ENCODE results near the gene FAM50B. TPM values are rescaled to one million over a fixed set of nuclear protein-coding genes. Genes with fewer than 3 reads are reported as not detected.

Gene FAM50B
- total RNA-seq, 1 donor from 2014 or later = 9.6 TPM

- ATAC-seq (no peak), DNase-seq (ENCODE audit: low spot score) (no peak)
- intact Hi-C loops (cut with DNase I) = no loop called here
Observed at GRCh38 chr6:3816251-3816650, 32.9 kb upstream of the FAM50B start.

DNA sequence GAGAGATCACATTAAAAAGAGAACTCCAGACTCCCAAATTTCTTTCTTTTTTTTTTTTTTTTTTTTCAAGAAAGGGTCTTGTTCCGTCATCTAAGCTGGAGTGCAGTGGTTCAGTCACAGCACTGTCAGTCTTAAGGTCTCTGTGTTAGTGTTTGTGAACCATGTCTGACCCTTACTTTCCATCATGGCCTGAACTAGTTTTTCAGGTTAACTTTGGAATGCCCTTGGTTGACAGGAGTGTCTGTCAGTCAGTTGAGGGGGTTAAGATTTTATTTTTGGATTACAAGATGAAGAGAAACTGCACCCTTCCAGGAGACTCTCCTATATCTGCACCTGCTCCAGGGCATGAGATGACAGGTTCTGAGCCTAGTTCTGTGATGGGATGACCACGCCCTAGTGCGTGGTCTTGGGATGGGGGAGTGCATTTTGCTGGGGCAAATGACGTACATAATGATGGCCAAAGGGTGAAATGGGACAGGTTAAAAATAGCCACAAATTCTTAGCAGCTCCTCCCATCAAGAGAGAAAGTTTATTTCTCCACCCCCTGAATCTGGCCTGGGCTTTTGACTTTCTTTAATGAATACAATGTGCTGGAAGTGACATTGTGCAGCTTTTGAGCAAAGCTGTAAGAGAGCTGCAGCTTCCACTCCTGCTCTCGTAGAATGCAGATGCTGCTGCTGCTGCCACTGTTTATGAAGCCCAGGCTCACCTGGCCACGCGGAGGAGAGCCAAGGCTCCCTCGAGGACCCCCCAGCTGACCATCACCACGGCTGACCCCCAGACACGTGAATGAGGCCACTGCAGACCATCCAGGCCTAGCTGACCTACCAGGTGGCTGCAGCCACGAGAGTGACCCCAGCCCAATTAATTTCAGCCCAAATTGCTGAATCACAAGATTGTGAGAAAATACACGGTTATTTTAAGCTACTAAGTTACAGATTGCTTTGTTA is 29.7 kb upstream of the FAM50B start:
- no peak for DNase-seq (ENCODE audit: low spot score)
- intact Hi-C loops (cut with DNase I) = no loop called here
- peak; percentile 48 for ATAC-seq

DNA sequence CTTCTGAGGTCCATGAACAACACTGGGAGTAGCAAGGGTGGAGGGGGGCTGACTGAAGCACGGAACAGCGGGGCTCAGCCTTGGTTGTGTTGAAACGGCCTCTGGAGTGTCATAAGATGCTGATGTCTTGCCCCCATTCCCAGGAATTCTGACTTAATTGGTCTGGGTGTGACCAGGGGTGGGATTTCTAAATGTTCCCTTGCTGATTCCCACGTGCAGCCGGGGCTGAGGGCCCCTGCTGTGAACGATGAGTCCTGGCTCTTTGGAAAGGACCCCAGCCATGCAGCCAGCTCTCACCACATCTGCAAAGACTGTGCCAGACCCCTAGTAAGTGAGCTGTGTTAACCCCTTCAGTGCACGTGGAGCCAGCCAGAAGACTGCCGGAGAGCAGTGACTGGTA is 28.6 kb upstream of the FAM50B start:
- ATAC-seq = peak; percentile 64
- intact Hi-C loops (cut with DNase I) = no loop called here
- DNase-seq (ENCODE audit: low spot score) = no peak

DNA sequence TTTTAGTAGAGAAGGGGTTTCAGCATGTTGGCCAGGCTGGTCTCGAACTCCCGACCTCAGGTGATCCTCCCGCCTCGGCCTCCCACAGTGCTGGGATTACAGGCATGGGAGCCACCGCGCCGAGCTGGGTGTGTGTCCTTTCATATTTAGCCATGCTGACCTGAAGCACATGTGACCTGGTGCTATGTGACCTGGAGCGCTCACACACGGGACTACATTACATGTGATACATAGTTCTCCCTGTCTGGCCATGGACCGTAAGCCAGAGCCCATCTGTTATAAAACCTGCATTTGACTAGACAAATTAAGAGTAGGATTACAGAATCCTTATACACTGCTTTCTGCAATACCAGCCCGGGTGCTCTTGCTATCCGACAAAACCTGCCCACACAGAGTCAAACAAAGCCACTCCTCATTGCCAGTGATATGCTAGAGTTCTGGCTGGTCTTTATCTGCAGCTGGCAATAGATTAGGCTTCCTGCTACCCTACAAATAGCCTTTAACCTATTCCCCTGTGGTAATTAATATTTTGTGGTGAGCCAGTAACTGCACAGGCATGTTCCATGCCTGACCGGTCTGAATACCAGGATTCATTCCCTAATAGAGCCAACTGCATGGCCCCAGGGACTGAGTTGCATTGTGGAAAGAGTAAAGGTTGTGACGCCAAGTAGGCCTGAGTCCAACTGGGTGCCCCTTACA is 26.3 kb upstream of the FAM50B start:
- DNase-seq (ENCODE audit: low spot score) (no peak), ATAC-seq (no peak)
- intact Hi-C loops (cut with DNase I) = no loop called here

DNA sequence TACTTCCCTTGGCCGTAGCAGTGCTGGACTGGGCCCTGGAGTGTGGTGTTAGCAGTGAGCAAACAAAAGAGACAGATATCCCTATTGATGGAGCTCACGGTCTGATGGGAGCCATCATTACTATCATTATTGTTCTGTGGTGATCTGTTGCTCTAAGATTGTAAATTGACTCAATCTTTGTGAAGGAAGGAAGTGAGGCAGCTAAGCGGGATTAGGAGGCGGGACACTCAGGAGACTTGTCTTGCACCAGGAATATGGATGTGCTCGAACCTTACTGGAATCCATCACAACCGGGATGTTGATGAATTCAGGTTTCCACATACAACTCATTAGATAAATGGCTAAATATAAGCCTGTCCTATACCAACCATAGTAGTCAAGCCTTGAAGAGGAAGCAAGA is 25.5 kb upstream of the FAM50B start:
- DNase-seq (ENCODE audit: low spot score) (no peak), ATAC-seq (no peak)
- intact Hi-C loops (cut with DNase I) = no loop called here

GRCh38 chr6:3825331-3825831 is 23.8 kb upstream of the FAM50B start:
- ATAC-seq = peak; percentile 73
- peak; percentile 75 for DNase-seq (ENCODE audit: low spot score)
- intact Hi-C loops (cut with DNase I) = loop anchor here (5.0 kb wide), 1 partner anchor 73 kb away; the partner anchor contains the start of gene PXDC1

DNA sequence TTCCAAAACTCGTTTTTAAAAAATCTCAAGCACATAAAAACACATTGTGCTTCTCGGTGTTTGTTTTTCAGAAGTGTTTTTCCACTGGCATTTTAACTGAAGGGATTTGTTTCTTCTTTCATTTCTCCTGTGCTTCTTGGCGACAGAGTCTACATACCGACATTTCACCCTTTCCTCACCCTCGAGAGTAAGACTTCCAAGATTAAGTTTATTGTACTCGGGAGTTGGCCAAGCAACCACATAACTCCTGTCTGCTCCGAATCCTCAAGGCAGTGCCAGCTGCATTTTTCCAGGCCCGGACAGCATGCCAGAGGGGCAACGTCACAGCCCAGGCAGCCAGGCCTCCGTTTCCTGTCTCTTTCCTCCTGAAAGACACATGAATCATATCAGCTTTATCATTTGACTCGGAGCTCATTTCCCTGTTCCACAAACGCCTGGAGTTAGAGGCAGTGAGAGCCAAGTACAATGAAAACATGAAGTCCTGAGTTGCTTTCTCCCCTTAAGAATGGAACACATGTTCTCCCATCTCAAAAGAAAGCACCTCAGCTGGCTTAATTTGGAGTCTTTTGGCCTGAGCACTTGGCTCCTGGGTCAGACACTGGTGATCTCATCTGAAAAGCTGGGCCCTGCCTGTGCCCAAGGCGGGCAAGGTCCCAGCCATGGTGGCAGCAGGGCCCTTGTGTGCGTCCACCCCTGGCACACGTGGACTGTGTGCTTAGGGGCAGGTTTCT is 23.2 kb upstream of the FAM50B start:
- ATAC-seq = peak; percentile 95
- peak; percentile 88 for DNase-seq (ENCODE audit: low spot score)
- intact Hi-C loops (cut with DNase I) = loop anchor here (5.0 kb wide), 1 partner anchor 74 kb away; the partner anchor contains the start of gene PXDC1

DNA sequence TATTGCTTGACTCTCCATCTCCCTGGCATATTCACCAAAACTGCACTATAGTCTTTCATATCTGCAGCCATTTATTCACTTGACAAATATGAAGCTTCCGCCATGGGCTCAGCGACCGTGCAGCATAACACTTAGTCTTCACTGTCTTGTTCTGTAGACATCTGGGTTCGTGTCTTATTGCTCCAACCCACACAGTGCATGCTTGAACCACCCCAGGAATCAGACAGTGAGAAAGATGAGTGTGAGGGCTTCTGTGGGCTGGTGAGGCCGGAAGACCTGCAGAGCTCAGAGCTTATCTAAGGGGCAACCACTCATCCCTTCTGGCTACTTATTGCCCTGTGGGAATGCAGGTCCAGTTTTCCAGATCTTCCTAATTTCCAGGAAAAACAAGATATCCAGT is 19.9 kb upstream of the FAM50B start:
- ATAC-seq (no peak), DNase-seq (ENCODE audit: low spot score) (no peak)
- intact Hi-C loops (cut with DNase I) = loop anchor here (5.0 kb wide), 1 partner anchor 77 kb away; the partner anchor contains the start of gene PXDC1

- ATAC-seq (no peak), DNase-seq (ENCODE audit: low spot score) (no peak)
- intact Hi-C loops (cut with DNase I) = no loop called here
Observed at GRCh38 chr6:3830806-3831205, 18.4 kb upstream of the FAM50B start.

- ATAC-seq (no peak), DNase-seq (ENCODE audit: low spot score) (no peak)
- intact Hi-C loops (cut with DNase I) = no loop called here
Observed at GRCh38 chr6:3831761-3832530, 17.2 kb upstream of the FAM50B start.

GRCh38 chr6:3835055-3835731 is 14.0 kb upstream of the FAM50B start:
- peak; percentile 94 for ATAC-seq
- no peak for DNase-seq (ENCODE audit: low spot score)
- intact Hi-C loops (cut with DNase I) = no loop called here

DNA sequence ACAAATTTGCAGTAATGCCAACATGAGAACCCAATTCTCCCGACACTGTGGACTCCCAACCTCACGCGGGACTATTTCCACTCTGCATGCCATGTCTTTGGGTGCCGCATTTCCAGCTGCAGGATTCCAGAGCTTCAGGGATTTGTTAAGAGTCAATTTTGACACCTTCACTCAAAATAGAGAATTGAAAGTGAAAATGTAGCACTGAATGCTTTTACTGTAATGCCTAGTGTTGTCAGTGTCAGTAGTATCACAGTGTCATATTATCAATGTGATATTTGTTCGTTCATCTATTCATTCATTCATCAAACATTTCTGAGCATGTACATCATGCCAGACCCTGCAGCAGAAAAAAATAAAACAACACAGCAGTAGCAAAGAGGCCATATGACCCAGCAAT is 13.4 kb upstream of the FAM50B start:
- no peak for ATAC-seq
- no peak for DNase-seq (ENCODE audit: low spot score)
- intact Hi-C loops (cut with DNase I) = no loop called here

DNA sequence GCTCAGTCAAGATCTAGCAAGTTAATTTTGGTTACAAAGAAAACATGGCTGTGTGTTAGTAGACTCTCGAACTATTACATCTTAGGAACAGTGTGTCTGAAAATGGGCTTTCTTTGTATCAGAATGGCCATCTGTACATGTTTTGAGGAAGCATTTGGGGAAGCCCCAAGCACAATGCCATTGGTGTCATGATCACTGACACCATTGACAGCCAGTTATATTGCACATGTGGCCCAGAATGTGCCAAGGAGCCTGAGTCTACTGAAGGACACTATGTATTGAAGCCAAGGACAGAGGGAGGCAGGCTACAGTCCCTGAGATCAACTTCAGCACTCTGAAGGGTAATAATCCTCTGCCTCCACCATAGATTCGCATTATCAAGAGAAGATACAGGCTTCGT is 12.6 kb upstream of the FAM50B start:
- intact Hi-C loops (cut with DNase I) = no loop called here
- ATAC-seq = no peak

GRCh38 chr6:3837781-3838180 is 11.4 kb upstream of the FAM50B start:
- no peak for DNase-seq (ENCODE audit: low spot score)
- no peak for ATAC-seq
- intact Hi-C loops (cut with DNase I) = no loop called here

More for the DNA sequence above, 12.6 kb upstream of the FAM50B start:
- DNase-seq (ENCODE audit: low spot score) = no peak

- no peak for ATAC-seq
- intact Hi-C loops (cut with DNase I) = no loop called here
- DNase-seq (ENCODE audit: low spot score) = no peak
Observed at GRCh38 chr6:3838992-3839867, 9.9 kb upstream of the FAM50B start.

GRCh38 chr6:3841066-3841454 is 8.1 kb upstream of the FAM50B start:
- ATAC-seq = peak; percentile 9
- intact Hi-C loops (cut with DNase I) = no loop called here
- no peak for DNase-seq (ENCODE audit: low spot score)

Measured in sciatic nerve (tissue), 2 donors.